GM21447 (cell line): ENCODE data around the gene GDF11.

Source experiments
- ATAC-seq: cut with Tn5 transposase; IDR thresholded peaks from one replicate; pipeline ENCODE4 v1.9.1; 2021; ENCODE audit not compliant: unreplicated experiment

The GDF11 gene

DNA sequence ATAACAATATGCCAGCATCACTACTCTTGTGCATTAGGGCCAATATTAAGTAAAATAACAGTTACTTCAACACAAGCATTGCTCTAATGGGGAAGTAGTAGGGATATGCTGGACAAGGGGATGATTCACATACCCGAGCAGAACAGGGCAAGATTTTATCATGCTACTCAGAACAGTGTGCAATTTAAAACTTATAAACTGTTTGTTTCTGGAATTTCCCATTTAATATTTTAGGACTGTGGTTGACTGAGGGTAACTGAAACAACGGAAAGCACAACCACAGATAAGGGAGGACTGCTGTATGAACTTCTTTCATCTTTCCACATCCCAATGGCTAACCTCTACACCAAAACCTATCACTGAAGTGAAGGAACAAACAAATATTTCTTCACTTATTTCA lies 37.8 kb downstream of the GDF11 start:
- no peak for ATAC-seq

GRCh38 chr12:55788546-55788945 lies 45.6 kb downstream of the GDF11 start:
- no peak for ATAC-seq

- ATAC-seq = no peak
Observed at GRCh38 chr12:55789171-55789570, 46.2 kb downstream of the GDF11 start.

DNA sequence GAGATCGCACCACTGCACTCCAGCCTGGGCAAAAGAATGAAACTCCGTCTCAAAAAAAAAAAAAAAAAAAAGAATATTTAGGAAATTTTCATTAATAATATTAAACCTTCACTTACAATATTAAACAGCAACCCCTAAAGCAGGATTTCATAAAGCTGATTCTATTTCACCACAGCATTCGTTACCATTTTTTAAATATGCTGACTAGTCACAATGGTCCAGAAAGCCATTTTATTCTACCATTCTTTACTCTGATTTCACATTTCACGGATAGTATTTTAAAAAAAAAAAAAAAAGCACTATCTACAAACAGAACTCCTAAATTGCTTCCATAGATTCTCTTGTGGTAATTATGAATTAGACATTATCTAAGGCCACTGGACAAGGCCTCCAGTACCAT lies 47.0 kb downstream of the GDF11 start:
- ATAC-seq = no peak

DNA sequence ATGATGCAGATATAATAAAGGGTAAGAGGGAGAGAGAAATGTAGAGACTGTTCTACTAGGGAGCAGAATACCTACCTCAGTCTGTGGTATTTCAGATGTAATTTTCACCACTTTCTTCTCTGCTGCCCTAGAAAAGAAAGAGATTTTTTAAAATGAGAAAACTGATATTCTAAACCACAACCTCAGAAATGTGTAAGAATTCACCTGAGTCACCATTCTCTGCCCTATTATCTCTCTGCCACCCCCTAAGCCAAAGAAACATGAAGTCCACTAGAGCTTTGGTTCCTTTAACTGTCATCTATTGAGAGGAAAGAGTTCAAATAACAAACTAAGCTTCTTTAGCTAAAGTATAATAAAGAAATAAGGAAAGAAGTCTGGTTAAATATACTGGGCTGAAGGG lies 53.0 kb downstream of the GDF11 start:
- ATAC-seq = no peak

GRCh38 chr12:55797068-55797467 lies 54.1 kb downstream of the GDF11 start:
- ATAC-seq = no peak

DNA sequence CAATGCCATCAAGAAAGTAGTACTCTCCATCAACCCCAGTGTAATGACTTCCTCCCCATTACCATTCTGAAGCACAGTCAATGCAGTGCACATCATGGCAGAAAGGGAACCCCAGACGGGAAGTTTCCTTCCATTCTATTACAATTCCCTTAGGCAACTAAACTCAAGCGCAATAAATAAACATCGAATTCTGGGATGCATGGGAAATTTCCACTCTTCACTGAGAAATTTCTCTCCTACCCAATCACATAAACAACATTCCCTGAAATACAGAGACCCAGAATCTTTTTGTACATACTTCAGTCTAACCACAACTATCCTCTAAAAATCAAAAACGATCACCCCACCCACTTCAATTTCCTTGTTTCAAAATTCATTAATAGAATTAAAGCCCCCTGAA lies 54.6 kb downstream of the GDF11 start:
- ATAC-seq = no peak
